ENCODE data around the gene IRF2.

GRCh38 chr4:184387351-184387750, 87.0 kb downstream of the IRF2 start:
- TF ChIP-seq CTCF (conservative IDR thresholded peaks at IDR 0.05) (no peak), ZFX (IDR thresholded peaks at IDR 0.05) (no peak)

Data from C4-2B (cell line).